D721Med (cell line): ENCODE results near the gene ARMS2.

Source experiments
- DNase-seq: peaks from one replicate; pipeline ENCODE4 v3.0.0; 2011; ENCODE audit warnings: low spot score; ENCODE audit not compliant: insufficient read length
- FAIRE-seq: peaks from 2 replicates; lab custom pipeline; 2011; peaks lifted over from hg19 to GRCh38; lab: Jason Lieb, UNC
- CTCF ChIP-seq: IDR thresholded peaks from 2 replicates; pipeline ENCODE4 v1.5.1; 2012; ENCODE audit warnings: mild to moderate bottlenecking, control low read depth; ENCODE audit not compliant: insufficient read depth; ENCODE audit errors: missing control alignments

The ARMS2 gene

GRCh38 chr10:122471531-122472177 is 17.2 kb downstream of the ARMS2 start:
- no peak for TF ChIP-seq CTCF
- FAIRE-seq (no peak), DNase-seq (no peak)

GRCh38 chr10:122473116-122473515 is 18.7 kb downstream of the ARMS2 start:
- FAIRE-seq: no peak
- no peak for DNase-seq
- TF ChIP-seq CTCF: no peak

GRCh38 chr10:122474131-122474818 is 19.8 kb downstream of the ARMS2 start:
- no peak for TF ChIP-seq CTCF
- DNase-seq: no peak
- no peak for FAIRE-seq

GRCh38 chr10:122475100-122475499 is 20.6 kb downstream of the ARMS2 start:
- DNase-seq (no peak), FAIRE-seq (no peak)
- TF ChIP-seq CTCF: no peak

GRCh38 chr10:122475591-122476332 is 21.3 kb downstream of the ARMS2 start:
- TF ChIP-seq CTCF: no peak
- FAIRE-seq (no peak), DNase-seq (no peak)

GRCh38 chr10:122476333-122476695 is 21.9 kb downstream of the ARMS2 start:
- TF ChIP-seq CTCF: no peak
- DNase-seq (no peak), FAIRE-seq (no peak)
